Common myeloid progenitor, CD34-positive (primary cell): ENCODE measurements around the gene XKR3.
"Not testable (repeated sequence)": the region's sequence is repeated elsewhere in the genome, so short reads cannot be mapped to it uniquely, and the experiment has no call there.

Experiments
- CTCF ChIA-PET: fragments of 350-600 bp; sonication (Branson Sonifier 250); formaldehyde crosslinking; loops from one replicate; lab custom pipeline; 2021; ENCODE audit warnings: antibody characterized with exemption; lab: Charles Lee
- POLR2A ChIA-PET: fragments of 350-600 bp; sonication (Branson Sonifier 250); formaldehyde crosslinking; loops from one replicate; lab custom pipeline; 2021; ENCODE audit warnings: antibody characterized with exemption; lab: Charles Lee
- DNase-seq, 3 donors: peaks; one replicate each; pipeline versions ENCODE4 v3.0.0 to v3.0.0-alpha.2; 2013
- H3K27ac ChIP-seq, 2 experiments: 1 replicate in 1 of 2; 2 replicates in 1 of 2; pipeline ENCODE4 v1.7.0; 2013; ENCODE audit warnings: inconsistent platforms in 2 of 2, low read length in 2 of 2, mild to moderate bottlenecking in 2 of 2, low read depth in 1 of 2, moderate library complexity in 1 of 2; ENCODE audit not compliant: severe bottlenecking in 2 of 2, insufficient read depth in 1 of 2, poor library complexity in 1 of 2
- H3K27me3 ChIP-seq, 5 experiments: replicated peaks in 2 of 5; 1 replicate in 3 of 5; 2 replicates in 2 of 5; pipeline versions ENCODE4 v1.6.1 to v1.7.0; 2013; ENCODE audit warnings: low read length in 4 of 5, mild to moderate bottlenecking in 2 of 5, moderate library complexity in 2 of 5, inconsistent platforms in 1 of 5; ENCODE audit not compliant: insufficient read depth in 5 of 5, control insufficient read depth in 4 of 5
- H3K36me3 ChIP-seq, 4 experiments: 1 replicate in 2 of 4; 2 replicates in 2 of 4; pipeline versions ENCODE4 v1.6.1 to v1.7.0; 2013; ENCODE audit warnings: low read length in 3 of 4, control low read depth in 1 of 4, mild to moderate bottlenecking in 1 of 4; ENCODE audit not compliant: control insufficient read depth in 4 of 4, insufficient read depth in 4 of 4
- H3K4me1 ChIP-seq, 4 experiments: 1 replicate in 3 of 4; 2 replicates in 1 of 4; pipeline versions ENCODE4 v1.6.1 to v1.7.1; 2013; ENCODE audit warnings: low read length in 3 of 4, mild to moderate bottlenecking in 3 of 4, control low read depth in 1 of 4, inconsistent platforms in 1 of 4, moderate library complexity in 1 of 4; ENCODE audit not compliant: control insufficient read depth in 4 of 4, insufficient read depth in 4 of 4; ENCODE audit errors: control extremely low read depth in 1 of 4
- H3K4me3 ChIP-seq, 7 experiments: 1 replicate in 4 of 7; 2 replicates in 3 of 7; pipeline versions ENCODE4 v1.5.1 to v1.7.0; 2013; ENCODE audit warnings: mild to moderate bottlenecking in 7 of 7, low read length in 6 of 7, moderate library complexity in 6 of 7, inconsistent platforms in 2 of 7, low read depth in 2 of 7, control low read depth in 1 of 7; ENCODE audit not compliant: insufficient read depth in 4 of 7, control insufficient read depth in 1 of 7; ENCODE audit errors: extremely low read depth in 1 of 7
- H3K9me3 ChIP-seq, 5 experiments: 1 replicate in 4 of 5; 2 replicates in 1 of 5; pipeline versions ENCODE4 v1.6.1 to v1.7.1; 2013; ENCODE audit warnings: low read length in 4 of 5, mild to moderate bottlenecking in 2 of 5, inconsistent platforms in 1 of 5, low read depth in 1 of 5, moderate library complexity in 1 of 5; ENCODE audit not compliant: control insufficient read depth in 4 of 5, insufficient read depth in 2 of 5; ENCODE audit errors: control extremely low read depth in 1 of 5
- WGBS: methylation state at CpG from one replicate; pipeline ENCODE4 v1.1.5; 2013; ENCODE audit not compliant: insufficient coverage; 5-methylcytosine and 5-hydroxymethylcytosine counted together

Gene XKR3

DNA sequence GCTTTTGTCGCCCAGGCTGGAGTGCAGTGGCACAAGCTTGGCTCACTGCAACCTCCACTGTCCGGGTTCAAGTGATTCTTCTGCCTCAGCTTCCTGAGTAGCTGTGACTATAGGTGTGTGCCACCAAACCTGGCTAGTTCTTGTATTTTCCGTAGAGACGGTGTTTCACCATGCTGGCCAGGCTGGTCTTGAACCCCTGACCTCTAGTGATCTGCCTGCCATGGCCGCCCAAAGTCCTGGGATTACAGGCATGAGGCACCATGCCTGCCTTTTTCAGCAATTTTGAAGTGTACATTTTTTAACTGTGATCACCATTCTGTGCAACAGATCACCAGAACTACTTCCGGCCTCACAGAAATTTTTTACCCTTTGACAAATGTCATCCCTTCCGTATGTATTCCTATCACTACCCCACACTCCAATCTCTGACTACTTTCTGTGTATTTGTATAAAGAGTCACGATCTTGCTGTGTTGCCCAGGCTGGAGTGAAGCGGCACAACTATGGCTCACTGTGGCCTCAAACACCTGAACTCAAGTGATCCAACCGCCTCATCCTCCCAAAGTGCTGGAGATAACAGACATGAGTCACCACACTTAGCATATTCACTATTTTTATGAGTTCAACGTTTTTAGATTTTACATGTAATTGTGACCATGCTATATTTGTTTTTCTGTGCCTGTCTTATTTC is 44.0 kb downstream of the XKR3 start:
- H3K9me3 ChIP-seq = no peaks in the 10 kb centered on the region
- 82% methylated on average over 6 of the region's 11 CpGs for WGBS
- ChIA-PET CTCF (no interaction called here), POLR2A (no interaction called here)
- no peak for DNase-seq
- H3K36me3 ChIP-seq = no peaks in the 10 kb centered on the region
- H3K4me3 ChIP-seq = no peak overlapping the region
- no peaks in the 10 kb centered on the region for H3K27me3 ChIP-seq
- H3K27ac ChIP-seq = no peak overlapping the region
- peaks cover 0 to 2% (median 0%) of the 10 kb centered on the region in 4 experiments for H3K4me1 ChIP-seq

DNA sequence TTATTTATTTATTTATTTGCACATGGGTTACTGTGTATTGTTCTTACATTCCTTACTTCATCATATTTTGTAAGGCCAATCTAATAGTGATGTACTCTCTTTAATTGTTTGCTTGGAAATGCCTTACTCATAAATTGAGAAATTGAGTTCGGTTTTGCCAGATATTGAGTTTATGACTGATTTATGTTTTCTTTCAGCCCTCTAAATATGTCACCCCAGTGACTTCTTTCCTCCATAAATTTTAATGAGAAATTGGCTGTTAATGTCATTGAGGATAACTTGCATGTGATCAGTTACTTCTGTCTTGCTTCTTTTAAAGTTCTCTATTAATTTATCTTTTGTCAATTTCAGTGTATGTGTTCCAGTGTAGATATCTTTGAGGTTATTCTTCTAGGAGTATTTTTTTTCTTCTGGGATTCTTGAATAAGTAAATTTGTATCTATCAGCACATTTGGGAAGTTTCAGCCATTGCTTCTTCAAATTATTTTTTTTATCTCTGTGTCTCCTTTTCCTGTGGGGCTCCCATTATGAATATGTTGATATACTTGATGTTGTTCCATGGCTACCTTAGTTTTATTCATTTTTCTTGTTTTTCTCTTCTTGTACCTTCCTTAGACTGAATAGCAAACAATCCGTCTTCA is 47.8 kb downstream of the XKR3 start:
- ChIA-PET POLR2A (no interaction called here), CTCF (no interaction called here)
- Histone ChIP-seq H3K36me3 (no peaks in the 10 kb centered on the region), H3K27ac (no peak overlapping the region), H3K9me3 (peaks cover 0 to 7% (median 1%) of the 10 kb centered on the region in 5 experiments), H3K4me3 (no peak overlapping the region), H3K27me3 (no peaks in the 10 kb centered on the region), H3K4me1 (peaks cover 5 to 19% (median 11%) of the 10 kb centered on the region in 4 experiments)
- DNase-seq = no peak
- no CpG with 5 or more reads among the region's 2 CpGs for WGBS

GRCh38 chr22:16776080-16776479 is 49.1 kb downstream of the XKR3 start:
- Histone ChIP-seq H3K4me3 (no peak overlapping the region), H3K27ac (no peak overlapping the region), H3K36me3 (no peaks in the 10 kb centered on the region), H3K9me3 (peaks cover 0 to 7% (median 1%) of the 10 kb centered on the region in 5 experiments), H3K27me3 (no peaks in the 10 kb centered on the region), H3K4me1 (peaks cover 5 to 19% (median 11%) of the 10 kb centered on the region in 4 experiments)
- WGBS = no CpG with 5 or more reads among the region's 3 CpGs
- CTCF ChIA-PET = interaction anchor here (1.1 kb wide), 1 partner anchor 14 kb away, joined by 3 read pairs; no protein-coding TSS in a partner anchor
- POLR2A ChIA-PET = no interaction called here
- no peak for DNase-seq

- Histone ChIP-seq H3K4me1 (peaks cover 5 to 19% (median 11%) of the 10 kb centered on the region in 4 experiments), H3K27ac (peak overlapping the region in 1 of 2 experiments; percentile 0), H3K9me3 (peaks cover 0 to 7% (median 1%) of the 10 kb centered on the region in 5 experiments), H3K4me3 (peak overlapping the region in 3 of 7 experiments; percentile 38 to 47 (median 42)), H3K27me3 (no peaks in the 10 kb centered on the region), H3K36me3 (no peaks in the 10 kb centered on the region)
- no CpG with 5 or more reads among the region's 2 CpGs for WGBS
- peak; percentile 18 to 66 (median 62) for DNase-seq
- POLR2A ChIA-PET = interaction anchor here (0.5 to 0.7 kb wide), 2 partner anchors 88 to 141 kb away, joined by 3 to 4 read pairs; no protein-coding TSS in a partner anchor
- CTCF ChIA-PET = interaction anchor here (0.7 to 2.3 kb wide), 9 partner anchors 13 to 295 kb away, joined by 3 to 11 read pairs (median 3); no protein-coding TSS in a partner anchor
Measured at GRCh38 chr22:16774911-16775500, 50.2 kb downstream of the XKR3 start.

GRCh38 chr22:16771569-16771968 is 53.6 kb downstream of the XKR3 start:
- H3K4me1 ChIP-seq = peaks cover 5 to 19% (median 11%) of the 10 kb centered on the region in 4 experiments
- POLR2A ChIA-PET, H3K27me3 ChIP-seq, DNase-seq, H3K36me3 ChIP-seq, H3K4me3 ChIP-seq, CTCF ChIA-PET, H3K27ac ChIP-seq, H3K9me3 ChIP-seq: not testable (repeated sequence)
- WGBS = 100% methylated on average over 1 of the region's 4 CpGs

GRCh38 chr22:16767927-16768326 is 57.3 kb downstream of the XKR3 start:
- CTCF ChIA-PET, H3K36me3 ChIP-seq, H3K4me3 ChIP-seq, POLR2A ChIA-PET, H3K9me3 ChIP-seq, H3K27me3 ChIP-seq, H3K27ac ChIP-seq, DNase-seq, H3K4me1 ChIP-seq: not testable (repeated sequence)
- no CpG with 5 or more reads among the region's 2 CpGs for WGBS
